Suprapubic skin (tissue), 3 donors: Measurements from ENCODE around the gene CAVIN1.

Source experiments
- CTCF ChIP-seq, 2 donors: fragments of 200-600 bp in 1 of 2; fragments of 450-650 bp in 1 of 2; sonication (generic) in 1 of 2; IDR thresholded peaks; one replicate each; pipeline ENCODE4 v1.5.1; 2016 to 2019; ENCODE audit warnings: antibody characterized with exemption in 2 of 2, mild to moderate bottlenecking in 1 of 2, moderate library complexity in 1 of 2
- POLR2A ChIP-seq, 2 donors: fragments of 450-650 bp; IDR thresholded peaks; one replicate each; pipeline ENCODE4 v1.6.1; 2017; ENCODE audit warnings: antibody characterized with exemption in 2 of 2, mild to moderate bottlenecking in 2 of 2, moderate library complexity in 2 of 2

GRCh38 chr17:42410319-42410685, 12.8 kb downstream of the CAVIN1 start:
- no peak for TF ChIP-seq POLR2A (IDR thresholded peaks at IDR 0.05)
- TF ChIP-seq CTCF (IDR thresholded peaks at IDR 0.05) = no peak
